Smooth muscle cell (in vitro differentiated cells): ENCODE results near the gene DOCK8. TPM values are rescaled to one million over a fixed set of nuclear protein-coding genes. Genes with fewer than 3 reads are reported as not detected.

Experiments used
- DNase-seq: peaks from one replicate; lab custom pipeline; 2025; ENCODE audit not compliant: unreplicated experiment; lab: John Stamatoyannopoulos, UW
- H2AFZ ChIP-seq: fragments of 200-600 bp; sonication (generic); 2 replicates; pipeline ENCODE4 v1.6.0; 2016; ENCODE audit warnings: antibody characterized with exemption, low read depth, mild to moderate bottlenecking
- H3F3A ChIP-seq: fragments of 200-600 bp; sonication (generic); 2 replicates; pipeline ENCODE4 v1.6.0; 2017; ENCODE audit warnings: antibody characterized with exemption, low read depth
- H3K27ac ChIP-seq: fragments of 200-600 bp; sonication (generic); 2 replicates; pipeline ENCODE4 v1.5.1; 2016; ENCODE audit warnings: low read depth, mild to moderate bottlenecking
- H3K27me3 ChIP-seq: fragments of 200-600 bp; sonication (generic); 2 replicates; pipeline ENCODE4 v1.6.1; 2016; ENCODE audit warnings: low read depth, mild to moderate bottlenecking
- H3K36me3 ChIP-seq: fragments of 200-600 bp; sonication (generic); 2 replicates; pipeline ENCODE4 v1.5.1; 2016; ENCODE audit warnings: low read depth
- H3K4me1 ChIP-seq: fragments of 200-600 bp; sonication (generic); 2 replicates; pipeline ENCODE4 v1.5.1; 2016; ENCODE audit warnings: low read depth
- H3K4me2 ChIP-seq: fragments of 200-600 bp; sonication (generic); 2 replicates; pipeline ENCODE4 v1.6.0; 2016; ENCODE audit warnings: mild to moderate bottlenecking
- H3K4me3 ChIP-seq: fragments of 200-600 bp; sonication (generic); 2 replicates; pipeline ENCODE4 v1.5.1; 2016; ENCODE audit warnings: mild to moderate bottlenecking
- H3K79me2 ChIP-seq: fragments of 200-600 bp; sonication (generic); 2 replicates; pipeline ENCODE4 v1.6.0; 2016; ENCODE audit warnings: low read depth, mild to moderate bottlenecking
- H3K9ac ChIP-seq: fragments of 200-600 bp; sonication (generic); 2 replicates; pipeline ENCODE4 v1.6.0; 2016; ENCODE audit warnings: low read depth
- H3K9me3 ChIP-seq: fragments of 200-600 bp; sonication (generic); replicated peaks from 2 replicates; pipeline ENCODE4 v1.5.1; 2016; ENCODE audit warnings: low read depth
- H4K20me1 ChIP-seq: fragments of 200-600 bp; sonication (generic); 2 replicates; pipeline ENCODE4 v1.6.0; 2016; ENCODE audit warnings: low read depth
- CTCF ChIP-seq: fragments of 200-600 bp; sonication (generic); IDR thresholded peaks from 2 replicates; pipeline ENCODE4 v1.5.1; 2017; ENCODE audit warnings: borderline replicate concordance, mild to moderate bottlenecking, antibody characterized with exemption; ENCODE audit not compliant: insufficient read depth, poor library complexity, severe bottlenecking
- WGBS: methylation state at CpG from one replicate; pipeline ENCODE4 v1.1.7; 2016; ENCODE audit warnings: low lambda C conversion rate; 5-methylcytosine and 5-hydroxymethylcytosine counted together
- polyA plus RNA-seq: library from polyadenylated mRNA; unstranded; fragments of >200 nt; fragmentation: Nextera tagmentation; extraction: Ambion mirVana; gene quantifications from 2 replicates; pipeline ENCODE4 v1.2.1, GENCODE V29; 2016
- total RNA-seq: library from RNA; depleted of rRNA; stranded (reverse); fragments of >200 nt; gene quantifications from 2 replicates; pipeline ENCODE4 v1.2.3, GENCODE V29; 2014

Gene DOCK8
- total and polyA plus RNA-seq, 2 experiments from 2014 or later: 0.18 to 4.9 TPM

- no peak overlapping the region for H3K4me2 ChIP-seq
- no peaks in the 10 kb centered on the region for H4K20me1 ChIP-seq
- no peak overlapping the region for H3K4me3 ChIP-seq
- H3K79me2 ChIP-seq: no peaks in the 10 kb centered on the region
- no peak for DNase-seq
- 84% methylated on average over 1 of the region's 1 CpG for WGBS
- TF ChIP-seq CTCF: no peak
- H3K9ac ChIP-seq: no peak overlapping the region
- no peaks in the 10 kb centered on the region for H3K27me3 ChIP-seq
- no peaks in the 10 kb centered on the region for H3K36me3 ChIP-seq
- no peak overlapping the region for H3K27ac ChIP-seq
- no peaks in the 10 kb centered on the region for H3K9me3 ChIP-seq
- H3K4me1 ChIP-seq: no peaks in the 10 kb centered on the region
- no peak overlapping the region for H2AFZ ChIP-seq
- H3F3A ChIP-seq: no peaks in the 10 kb centered on the region
Observed at GRCh38 chr9:324971-325370, 110.3 kb downstream of the DOCK8 start.

DNA sequence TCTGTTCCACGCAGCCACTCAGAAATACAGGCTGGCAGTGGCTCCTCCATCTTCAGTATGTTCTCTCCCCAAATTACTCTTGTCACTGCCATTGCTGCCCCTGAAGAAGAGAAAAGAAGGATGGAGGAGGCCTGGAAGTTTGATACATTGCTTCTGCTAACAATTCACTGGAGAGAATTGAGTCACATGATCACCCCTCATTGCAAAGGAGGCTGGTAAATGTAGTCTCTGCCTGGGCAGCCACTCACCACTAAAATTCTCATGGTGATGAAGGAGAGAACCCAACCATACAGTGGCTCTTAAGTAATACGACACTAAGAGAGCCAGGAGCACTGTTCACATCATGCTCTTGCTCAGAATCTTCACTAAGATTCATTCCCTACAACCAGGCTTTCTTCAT lies 112.0 kb downstream of the DOCK8 start:
- Histone ChIP-seq H3K27me3 (no peaks in the 10 kb centered on the region), H3K9me3 (no peaks in the 10 kb centered on the region), H3K9ac (no peak overlapping the region), H3K36me3 (no peaks in the 10 kb centered on the region), H3K4me3 (no peak overlapping the region), H3K4me2 (no peak overlapping the region), H3K4me1 (no peaks in the 10 kb centered on the region), H3K79me2 (no peaks in the 10 kb centered on the region), H3F3A (no peaks in the 10 kb centered on the region), H3K27ac (no peak overlapping the region), H4K20me1 (no peaks in the 10 kb centered on the region), H2AFZ (no peak overlapping the region)
- WGBS: 83% methylated on average over 2 of the region's 2 CpGs
- no peak for DNase-seq
- TF ChIP-seq CTCF: no peak

DNA sequence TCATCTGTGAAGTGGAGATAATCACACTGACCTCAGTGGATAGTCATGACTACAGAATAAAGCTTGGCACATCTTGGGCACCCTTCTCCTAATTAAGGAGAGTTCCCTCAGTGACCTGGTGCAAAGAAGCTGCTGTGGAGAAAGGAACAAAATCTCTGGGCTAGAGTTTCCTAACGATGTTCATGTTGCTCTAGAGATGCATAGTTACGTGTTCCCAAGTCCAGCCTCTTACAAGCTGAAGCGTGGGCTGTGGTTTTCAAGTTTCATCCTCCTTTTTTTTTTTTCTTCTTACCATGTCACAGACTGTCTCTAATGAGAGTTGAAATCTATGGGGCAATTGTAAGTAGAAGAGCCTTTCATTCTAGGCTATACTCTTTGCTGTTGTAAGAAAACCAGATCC lies 113.8 kb downstream of the DOCK8 start:
- TF ChIP-seq CTCF: no peak
- no peak overlapping the region for H3K4me2 ChIP-seq
- no peaks in the 10 kb centered on the region for H3K27me3 ChIP-seq
- H4K20me1 ChIP-seq: no peaks in the 10 kb centered on the region
- no peak overlapping the region for H3K27ac ChIP-seq
- H3K36me3 ChIP-seq: no peaks in the 10 kb centered on the region
- no peaks in the 10 kb centered on the region for H3K4me1 ChIP-seq
- H3K4me3 ChIP-seq: no peak overlapping the region
- WGBS: 89% methylated on average over 3 of the region's 3 CpGs
- no peaks in the 10 kb centered on the region for H3K9me3 ChIP-seq
- H3F3A ChIP-seq: no peaks in the 10 kb centered on the region
- no peak overlapping the region for H3K9ac ChIP-seq
- DNase-seq: no peak
- no peaks in the 10 kb centered on the region for H3K79me2 ChIP-seq
- no peak overlapping the region for H2AFZ ChIP-seq

DNA sequence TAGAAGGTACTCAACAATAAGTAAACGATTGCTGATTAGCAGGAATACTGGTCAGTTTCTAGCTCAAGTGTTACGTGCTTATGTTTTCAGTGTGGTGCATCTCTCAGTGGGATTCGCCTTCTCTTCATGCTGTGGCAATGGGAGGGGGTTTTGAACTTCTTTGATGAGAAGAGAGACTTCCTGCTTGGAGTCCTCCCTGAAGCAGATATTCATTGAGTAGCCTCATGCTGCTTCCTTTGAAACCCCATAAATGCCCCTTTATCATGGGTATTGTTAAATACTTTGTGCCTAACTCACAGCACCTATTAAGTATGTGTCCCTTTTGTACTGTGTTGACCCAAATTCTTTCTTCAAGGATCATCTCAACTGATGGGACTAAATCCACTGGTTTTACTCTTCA lies 116.5 kb downstream of the DOCK8 start:
- no peak overlapping the region for H3K27ac ChIP-seq
- WGBS: 53% methylated on average over 3 of the region's 3 CpGs
- DNase-seq: no peak
- H3K4me3 ChIP-seq: no peak overlapping the region
- H2AFZ ChIP-seq: no peak overlapping the region
- no peaks in the 10 kb centered on the region for H3K4me1 ChIP-seq
- no peaks in the 10 kb centered on the region for H4K20me1 ChIP-seq
- no peaks in the 10 kb centered on the region for H3K27me3 ChIP-seq
- H3K36me3 ChIP-seq: no peaks in the 10 kb centered on the region
- no peak overlapping the region for H3K9ac ChIP-seq
- no peaks in the 10 kb centered on the region for H3F3A ChIP-seq
- H3K9me3 ChIP-seq: no peaks in the 10 kb centered on the region
- TF ChIP-seq CTCF: no peak
- no peak overlapping the region for H3K4me2 ChIP-seq
- H3K79me2 ChIP-seq: no peaks in the 10 kb centered on the region
